ENCODE data around the gene RNF130.
"Not testable (repeated sequence)": the region's sequence is repeated elsewhere in the genome, so short reads cannot be mapped to it uniquely, and the experiment has no call there.

The RNF130 gene

DNA sequence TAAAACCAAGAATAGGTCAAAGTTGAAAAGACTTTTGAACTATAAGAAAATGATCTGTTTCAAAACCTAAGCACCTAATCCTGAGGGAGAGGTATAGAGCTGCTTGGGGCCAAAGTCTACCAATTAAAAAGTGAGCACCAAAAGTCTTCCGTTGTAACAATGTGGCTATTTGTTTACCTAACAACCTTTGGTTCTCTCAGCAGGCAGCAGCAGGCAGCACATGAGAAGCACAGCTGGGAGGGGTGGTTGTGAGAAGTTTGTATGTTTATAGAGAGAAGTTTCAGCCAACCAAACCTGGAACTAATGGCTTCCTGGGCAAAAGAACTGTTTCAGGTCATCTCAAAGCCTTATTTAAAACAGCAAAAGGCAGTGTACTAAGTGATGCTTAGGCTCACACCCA lies 104.1 kb downstream of the RNF130 start:
- no peak for DNase-seq

DNA sequence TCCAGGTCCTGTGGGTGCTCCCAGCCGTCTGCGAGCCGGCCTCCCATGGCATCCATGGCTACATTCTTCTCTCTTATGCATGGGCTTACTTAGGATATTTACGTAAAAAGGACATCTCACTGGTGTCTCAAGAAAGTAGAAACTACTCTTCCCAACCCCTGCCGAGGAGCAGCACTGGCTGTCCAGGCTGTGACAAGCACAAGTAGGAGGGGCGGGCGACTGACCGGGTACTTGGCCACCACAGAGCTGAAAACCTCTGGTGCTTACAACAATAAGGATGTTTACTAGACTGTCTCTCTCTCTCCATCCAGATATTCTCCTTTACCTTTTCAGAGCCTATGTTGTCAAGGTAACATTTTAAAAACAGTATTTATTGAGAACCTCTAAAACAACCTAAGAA lies 107.5 kb downstream of the RNF130 start:
- DNase-seq: no peak

DNA sequence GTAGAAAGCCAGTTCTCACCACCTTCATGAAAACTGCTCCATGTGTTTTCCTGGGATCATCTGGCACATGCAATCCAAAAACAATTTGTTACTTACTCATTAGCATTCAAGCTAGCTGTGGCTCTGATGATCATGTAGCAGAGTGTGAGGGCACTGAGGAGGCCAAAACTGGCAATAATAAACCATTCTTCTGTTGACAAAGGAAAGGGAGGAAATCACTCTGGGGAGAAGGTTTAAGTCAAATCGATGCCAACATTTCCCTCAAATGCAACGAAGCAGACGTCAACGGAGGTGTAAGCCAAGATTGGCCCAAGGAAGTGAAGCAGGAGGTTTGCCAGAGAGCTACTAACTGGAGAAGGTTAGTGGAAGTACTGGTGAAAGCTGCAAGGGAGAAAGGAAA lies 108.2 kb downstream of the RNF130 start:
- no peak for DNase-seq

DNA sequence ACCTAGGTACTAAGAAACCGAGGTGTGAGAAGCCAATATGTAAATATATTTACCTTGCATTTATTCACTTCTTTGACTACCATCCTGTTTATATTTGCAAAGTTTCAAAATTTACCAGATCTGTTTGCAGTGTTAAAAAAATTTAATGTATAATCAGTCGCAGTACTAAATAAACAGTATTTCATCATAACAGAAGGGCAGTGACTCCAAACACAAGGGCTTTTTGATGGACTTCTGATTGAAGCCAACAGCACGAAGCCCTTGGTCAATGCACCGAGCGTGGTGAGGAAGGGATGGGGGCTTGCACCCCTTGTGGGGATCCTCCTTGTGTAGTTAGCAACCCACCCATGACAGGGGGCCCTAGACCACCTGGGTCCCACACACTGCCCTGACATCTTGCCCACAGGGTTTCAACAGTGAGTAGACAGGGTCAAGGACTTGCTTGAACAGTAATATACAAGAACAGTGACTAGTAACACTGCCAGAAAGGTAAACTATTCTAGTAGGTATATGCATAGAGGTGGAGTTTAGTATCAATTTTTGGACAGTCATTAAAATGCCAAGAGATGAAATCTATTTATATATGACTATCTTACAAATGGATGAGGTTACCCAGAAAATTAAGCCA lies 111.2 kb downstream of the RNF130 start:
- no peak for DNase-seq

DNA sequence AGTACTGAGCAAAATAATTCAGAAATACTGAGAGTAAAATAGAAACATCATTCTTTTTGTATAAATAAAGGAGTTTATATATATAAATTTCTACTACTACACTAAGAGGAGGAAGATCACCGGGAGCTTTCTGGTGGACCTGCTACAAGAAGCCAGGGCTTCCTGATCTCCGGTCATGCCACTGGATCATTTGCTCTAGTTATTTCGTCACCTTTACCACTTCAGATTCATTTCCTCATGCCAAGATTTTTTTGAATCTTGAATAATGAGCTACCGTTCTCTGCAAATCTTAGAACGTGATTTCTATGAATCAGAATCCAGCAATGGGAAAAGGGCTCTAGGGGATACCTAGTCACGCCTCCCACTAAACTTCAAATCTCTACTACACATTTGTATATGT lies 111.9 kb downstream of the RNF130 start:
- no peak for DNase-seq

DNA sequence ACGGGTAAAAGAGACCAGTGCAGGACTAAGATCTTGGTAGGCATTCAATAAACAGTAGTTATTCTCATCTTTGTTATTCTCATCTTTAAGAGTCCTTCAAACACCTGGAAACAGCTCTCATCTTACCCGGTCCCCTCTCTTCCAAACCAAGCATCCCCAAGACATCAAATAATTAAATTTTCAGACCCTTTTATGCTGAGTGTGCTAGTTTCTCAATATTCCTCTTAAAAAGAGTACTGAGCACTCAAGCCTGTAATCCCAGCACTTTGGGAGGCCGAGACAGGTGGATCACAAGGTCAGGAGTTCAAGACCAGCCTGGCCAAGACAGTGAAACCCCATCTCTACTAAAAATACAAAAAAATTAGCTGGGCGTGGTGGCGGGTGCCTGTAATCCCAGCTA lies 112.4 kb downstream of the RNF130 start:
- DNase-seq: not testable (repeated sequence)

DNA sequence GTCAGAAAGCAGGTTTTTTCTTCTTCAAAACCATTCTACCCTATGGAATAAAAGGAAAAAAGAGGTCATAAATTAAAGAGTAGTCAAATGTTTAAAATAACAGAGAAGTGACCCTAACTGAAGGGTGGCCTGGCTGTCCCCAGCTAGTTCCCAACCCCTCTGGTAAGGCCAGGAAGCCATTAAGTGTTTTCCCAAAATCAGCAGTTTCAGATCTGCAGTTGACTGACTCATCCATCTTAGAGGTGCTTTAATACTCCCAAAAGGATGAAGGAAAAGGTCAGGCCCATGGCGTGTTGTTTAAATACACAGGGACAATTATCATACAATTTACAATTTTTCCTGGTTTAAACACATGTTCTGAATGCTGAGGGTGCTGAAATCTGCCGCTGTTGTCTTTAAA lies 115.9 kb downstream of the RNF130 start:
- no peak for DNase-seq

DNA sequence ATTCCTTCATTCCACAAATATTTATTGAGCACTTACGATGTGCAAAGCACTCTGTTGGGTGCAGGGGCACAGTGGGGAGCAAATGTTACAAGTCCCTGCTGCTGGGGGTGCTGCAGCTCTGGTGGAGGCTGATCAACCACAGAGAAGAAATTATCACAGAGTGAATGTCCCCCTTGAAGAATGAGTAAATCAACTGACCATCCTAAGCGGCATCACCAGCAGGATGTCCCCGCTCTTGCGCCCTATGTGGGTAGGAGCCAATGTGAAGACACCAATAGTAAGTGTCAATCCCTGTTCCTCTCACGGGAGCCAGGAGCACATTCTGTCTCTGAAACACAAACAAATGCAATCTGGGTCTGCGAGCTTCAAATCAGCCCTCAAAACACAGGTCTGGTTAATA lies 116.5 kb downstream of the RNF130 start:
- DNase-seq: no peak

DNA sequence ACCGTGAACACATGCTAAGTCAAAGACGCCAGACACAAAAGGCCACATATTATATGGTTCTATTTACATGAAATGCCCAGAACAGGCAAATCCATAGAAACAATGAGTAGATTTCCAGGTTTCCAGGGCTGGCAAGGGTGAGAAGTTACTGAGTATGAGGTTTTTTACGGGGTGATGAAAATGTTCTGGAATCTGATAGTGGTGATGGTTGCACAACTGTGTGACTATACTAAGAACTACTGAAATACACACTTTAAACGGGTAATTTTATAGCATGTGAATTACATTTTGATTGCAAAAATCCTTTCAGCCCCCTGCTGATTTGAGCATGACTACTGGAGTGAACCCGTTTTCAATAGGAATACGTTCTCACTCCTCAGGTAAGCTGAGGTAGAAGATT lies 117.1 kb downstream of the RNF130 start:
- no peak for DNase-seq

DNA sequence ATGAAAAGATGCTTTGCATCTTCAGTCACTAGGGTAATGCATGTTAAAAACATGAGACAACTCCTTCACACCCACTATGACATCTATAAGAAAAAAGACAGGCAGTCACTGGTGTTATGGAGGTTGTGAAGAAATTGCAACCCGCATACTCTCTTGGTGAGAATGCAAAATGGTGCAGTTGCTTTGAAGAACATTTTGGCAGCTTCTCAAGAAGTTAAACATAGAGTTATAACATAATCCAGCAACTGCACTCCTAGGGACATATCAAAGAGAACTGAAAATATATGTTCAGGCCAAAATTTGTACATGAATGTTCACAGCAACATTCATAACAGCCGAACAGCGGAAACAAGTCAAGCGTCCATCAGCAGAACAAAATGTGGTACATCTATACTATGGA lies 117.6 kb downstream of the RNF130 start:
- no peak for DNase-seq

DNA sequence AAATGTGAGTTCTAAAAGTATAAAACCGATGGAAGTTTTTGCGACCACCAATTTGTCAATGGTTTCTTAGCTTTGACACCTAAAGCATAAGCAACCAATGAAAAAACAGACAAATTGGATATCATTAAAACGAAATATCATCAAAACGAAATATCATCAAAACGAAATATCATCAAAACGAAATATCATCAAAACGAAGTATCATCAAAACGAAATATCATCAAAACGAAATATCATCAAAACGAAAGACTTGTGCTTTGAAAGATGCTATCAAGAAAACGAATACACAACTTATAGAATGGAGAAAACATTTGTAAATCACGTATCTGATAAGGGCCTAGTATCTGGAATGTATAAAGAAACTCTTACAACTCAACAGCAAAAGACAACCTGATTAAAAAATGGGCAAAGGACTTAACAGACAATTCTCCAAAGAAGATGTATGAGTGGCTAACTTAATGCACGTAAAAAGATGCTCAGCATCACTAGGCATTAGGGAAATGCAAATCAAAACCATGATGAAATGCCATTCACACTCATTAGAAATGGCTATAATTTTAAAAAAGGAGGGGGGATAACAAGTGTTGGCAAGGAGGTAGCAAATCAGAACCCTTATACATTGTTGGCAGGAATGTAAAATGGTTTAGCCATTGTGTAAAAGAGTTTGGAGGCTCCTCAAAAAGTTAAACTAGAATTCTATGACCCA lies 134.4 kb downstream of the RNF130 start:
- DNase-seq: no peak

DNA sequence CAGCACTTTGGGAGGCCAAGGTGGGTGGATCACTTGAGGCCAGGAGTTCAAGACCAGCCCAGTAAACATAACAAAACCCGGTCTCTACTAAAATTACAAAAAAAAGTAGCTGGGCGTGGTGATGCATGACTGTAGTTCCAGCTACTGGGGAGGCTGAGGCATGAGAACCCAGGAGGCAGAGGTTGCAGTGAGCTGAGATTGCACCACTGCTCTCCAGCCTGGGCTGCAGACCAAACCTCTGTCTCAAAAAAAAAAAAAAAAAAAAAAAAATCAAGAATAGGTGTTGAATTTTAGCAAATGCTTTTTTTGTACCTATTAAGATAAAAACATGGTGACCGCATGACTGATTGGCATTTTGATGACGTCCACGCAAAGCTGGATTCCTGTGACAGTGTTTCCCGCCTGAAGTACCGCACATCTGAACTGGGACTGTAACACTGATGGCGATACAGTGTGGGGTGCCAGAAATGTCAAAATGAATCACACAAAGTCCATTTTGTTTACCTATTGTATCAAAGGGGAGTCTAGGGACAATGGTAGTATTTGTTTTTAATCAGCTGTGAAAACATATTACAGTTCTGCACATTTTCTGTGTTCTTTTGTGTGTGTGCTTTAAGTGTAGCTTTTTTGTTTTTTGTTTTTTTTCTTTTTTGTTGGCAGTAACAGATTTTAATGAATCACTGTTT lies 140.6 kb downstream of the RNF130 start:
- DNase-seq: no peak

DNA sequence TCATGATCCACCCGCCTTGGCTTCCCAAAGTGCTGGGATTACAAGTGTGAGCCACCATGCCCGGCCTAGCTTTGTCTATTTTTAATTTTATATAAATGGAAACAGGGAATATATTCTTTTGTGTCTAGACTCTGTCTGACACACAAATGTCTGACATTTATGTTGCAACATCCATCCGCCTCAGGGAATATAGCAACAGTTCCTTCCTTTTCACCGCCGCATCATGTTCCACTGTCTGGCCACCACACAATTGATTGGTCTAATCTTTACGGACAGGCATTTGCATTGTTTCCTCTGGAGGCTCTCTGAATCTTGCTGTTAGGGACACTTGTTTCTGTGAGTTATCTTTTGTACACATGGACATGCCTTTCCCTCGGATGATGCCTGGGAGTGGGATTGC lies 143.7 kb downstream of the RNF130 start:
- no peak for DNase-seq

DNA sequence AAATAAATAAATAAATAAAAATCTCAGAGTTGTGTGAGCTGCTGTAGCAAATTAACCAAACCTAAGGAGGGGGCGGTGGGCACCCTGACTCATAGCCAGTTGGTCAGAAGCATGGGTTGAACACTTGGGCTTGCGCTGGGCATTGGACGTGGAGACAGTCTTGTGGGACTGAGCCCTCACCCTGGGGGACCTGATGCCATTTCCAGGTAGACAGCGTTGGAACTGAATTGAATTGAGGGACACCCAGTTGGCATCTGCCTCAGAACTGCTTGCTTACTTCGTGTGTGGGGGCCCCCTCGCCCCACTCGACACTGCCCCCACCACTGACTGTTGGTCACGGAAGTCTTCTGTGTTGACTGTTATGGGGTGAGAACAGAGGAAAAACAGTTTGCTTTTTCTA lies 144.9 kb downstream of the RNF130 start:
- no peak for DNase-seq

DNA sequence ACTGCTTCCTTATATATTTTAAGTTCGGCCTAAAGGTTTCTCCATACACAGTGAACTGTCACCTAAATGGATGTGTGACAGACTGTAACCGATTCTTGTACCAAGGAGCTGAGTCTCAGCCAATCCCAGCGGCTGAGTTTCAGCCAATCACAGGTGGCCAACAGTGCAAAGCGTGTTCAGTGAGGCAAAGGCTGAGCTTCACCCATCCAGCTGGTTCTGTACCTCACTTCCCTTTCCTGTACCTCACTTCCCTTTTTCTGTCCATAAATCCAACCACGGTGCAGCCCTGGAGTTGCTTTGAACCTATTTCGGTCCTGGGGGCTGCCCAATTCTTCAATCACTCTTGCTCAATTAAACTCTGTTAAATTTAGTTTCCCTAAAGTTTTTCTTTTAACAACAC lies 148.1 kb downstream of the RNF130 start:
- no peak for DNase-seq

DNA sequence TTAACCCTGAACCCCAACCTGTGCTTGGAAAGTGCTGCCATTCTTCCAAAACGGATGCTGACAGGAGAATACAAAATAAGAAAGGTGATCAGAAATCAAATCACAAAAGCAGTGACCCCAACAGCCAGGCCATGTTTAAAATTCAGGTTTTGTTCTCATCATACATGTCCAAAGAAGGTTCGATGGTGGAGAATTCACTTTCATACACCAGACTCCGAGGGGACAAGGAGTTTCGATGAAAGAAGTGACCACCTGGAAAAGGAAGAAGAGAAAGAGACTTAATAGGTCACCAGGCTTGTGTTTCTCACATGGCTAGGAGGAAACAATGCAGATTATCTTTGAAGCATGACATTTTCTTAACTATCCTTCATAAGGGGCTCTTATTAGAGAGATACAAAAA lies 151.4 kb downstream of the RNF130 start:
- DNase-seq: no peak

DNA sequence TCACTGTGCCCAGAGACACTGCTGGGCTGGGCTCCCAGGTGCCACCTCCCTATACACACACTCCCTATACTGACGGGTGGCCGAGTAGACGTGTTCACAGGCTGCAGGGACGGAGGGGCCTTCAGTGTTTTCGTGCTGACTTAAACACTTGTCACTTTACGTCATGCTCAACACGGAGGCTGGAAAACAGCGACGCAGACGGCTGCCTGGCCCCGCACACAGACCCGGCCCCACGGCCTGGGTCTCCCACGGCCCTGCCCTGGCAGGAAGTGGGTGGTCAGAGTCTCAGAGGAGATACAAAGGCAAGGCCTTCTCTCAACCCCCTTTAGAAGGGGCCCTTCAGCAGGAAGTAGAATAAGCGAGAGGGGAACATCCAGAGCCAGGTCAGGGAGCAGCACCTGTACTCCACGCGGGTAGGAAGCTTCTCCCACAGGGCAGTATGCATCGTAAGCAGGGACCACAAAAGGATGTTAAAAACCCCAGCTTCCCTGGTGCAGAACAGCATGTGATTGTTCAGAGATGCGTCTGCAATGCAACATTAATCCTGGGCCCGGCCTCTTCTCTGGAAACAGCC lies 152.0 kb downstream of the RNF130 start:
- no peak for DNase-seq

DNA sequence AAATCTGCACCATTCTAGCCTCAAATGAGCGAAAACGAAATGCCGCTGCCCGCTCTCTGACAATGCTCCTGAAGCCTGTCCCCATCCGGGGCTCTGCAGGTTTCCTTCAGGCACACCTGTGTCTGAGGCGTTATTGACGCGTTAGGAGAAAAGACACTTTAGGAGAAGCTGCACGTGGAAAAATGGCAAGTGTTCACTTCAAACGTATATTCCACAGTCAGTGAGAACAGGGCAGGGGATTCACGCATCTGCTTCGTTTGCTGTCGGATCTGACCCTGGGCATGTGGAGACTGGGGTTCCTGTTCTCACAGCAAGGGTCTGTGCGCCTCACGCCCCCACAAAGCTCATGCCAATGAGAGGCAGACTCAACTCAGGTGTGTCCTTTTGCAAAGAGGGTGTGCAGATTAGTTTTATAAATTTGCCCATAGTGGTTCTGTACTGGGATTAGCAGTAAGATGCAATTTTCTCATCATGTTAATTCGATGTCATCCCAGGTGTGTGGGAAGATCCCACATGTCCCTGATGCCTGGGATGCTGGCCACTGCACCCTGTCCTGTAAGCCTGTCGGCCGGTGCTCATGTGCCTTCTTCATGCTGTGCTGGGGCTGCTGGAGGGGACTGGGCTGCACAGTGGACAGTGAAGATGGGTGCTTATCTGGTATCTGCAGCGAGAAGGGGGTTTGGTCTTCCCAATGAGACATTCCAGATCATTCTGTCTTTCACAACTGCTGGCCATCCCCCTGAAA lies 152.6 kb downstream of the RNF130 start:
- DNase-seq: no peak

DNA sequence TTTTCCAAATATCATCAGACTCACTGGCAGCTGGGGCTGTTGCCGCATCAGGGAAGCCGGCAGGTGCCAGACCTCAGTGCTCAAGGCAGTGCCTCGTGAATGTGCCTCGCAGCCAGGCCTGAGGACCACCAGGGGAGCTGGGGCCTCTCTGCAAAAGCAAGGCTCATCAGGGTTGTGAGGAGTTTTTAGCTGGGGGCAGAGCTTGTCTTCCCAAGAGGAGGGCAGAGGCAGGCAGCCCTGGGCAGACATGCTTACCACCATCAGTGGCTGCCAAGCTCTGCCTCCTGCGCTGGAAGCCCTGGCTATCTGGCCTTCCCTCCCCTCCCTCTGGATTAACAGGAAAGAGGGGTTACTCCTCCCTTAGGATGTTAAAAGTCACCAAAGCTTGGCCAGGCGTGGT lies 155.0 kb downstream of the RNF130 start:
- DNase-seq: no peak

DNA sequence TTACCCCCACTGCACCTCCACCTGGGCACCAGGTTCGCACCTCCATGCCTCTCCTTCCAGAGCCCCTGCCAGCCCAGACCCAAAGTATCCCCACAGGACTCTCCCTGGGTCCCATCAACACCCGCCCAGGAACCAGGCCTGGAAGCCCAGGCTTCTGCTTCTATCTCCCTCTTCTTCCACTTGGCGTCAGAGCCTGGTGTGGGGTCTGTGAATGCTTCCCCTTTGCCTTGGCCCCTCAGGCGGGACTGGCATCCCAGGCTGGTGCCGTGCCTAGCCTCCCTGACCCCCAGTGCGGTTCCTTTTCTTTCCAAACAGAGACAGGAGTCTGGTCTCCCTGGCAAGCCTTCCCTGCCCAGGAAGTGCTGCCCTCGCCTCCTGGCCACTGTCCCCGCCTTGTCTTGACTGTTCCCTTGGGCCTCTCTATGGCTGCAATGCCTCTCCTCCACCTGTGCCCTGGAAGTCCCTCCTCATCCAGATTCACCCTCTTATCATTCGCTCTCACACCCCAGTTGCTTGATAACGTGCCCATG lies 156.1 kb downstream of the RNF130 start:
- DNase-seq: no peak

DNA sequence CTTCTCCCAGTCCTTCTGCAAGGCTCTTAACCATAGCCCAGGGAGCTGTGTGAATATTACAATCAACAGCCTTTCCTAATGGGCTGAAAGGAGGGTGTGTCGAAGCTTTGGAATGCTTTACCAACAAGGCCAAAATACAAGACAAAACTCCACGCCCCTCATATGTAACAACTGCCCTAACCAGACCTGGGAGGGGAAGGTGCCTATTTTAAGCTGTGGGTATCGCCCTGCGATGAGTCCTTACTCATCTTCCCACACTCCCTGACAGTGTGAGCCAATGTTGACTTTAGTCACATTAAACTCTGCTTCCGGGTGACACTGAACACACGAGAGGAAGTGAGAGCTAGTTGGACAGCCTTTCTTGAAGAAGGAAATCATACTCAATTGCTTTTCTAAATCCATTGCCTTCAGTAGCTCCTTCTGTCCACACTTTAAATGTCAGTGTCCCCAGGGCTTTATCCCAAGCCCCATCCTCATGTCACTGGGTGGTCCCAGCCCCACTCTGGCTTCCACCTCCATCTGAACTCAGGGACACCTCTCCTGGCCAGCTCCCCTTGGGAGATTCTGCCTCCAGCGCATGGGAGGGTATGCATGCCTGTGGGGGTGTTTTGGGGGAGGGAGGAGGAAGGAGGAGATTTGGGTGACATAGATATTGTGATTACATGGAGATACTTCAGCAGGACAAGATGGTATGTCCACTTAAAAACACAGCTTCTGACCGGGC lies 157.4 kb downstream of the RNF130 start:
- no peak for DNase-seq

DNA sequence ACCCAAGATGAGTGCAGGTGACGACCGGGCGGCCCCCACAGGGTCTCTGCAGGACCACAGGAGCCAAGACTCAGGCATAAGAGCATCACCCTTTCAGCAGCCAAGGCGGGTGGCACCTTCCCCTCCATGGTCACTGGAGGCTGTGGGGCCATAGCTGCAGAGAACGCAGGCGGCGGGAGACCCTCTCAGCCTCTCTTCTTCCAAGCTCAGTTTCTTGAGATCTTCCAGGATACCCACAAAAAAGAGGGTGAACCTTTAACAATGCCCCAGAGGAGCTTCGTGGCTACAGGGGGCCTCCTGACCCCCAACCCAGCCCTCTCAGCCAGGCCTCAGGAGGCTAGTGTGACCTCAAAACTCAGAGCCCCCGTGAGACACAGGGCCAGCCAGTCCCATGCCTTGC lies 158.1 kb downstream of the RNF130 start:
- no peak for DNase-seq

All from activated T-cell treated with anti-CD3 and anti-CD28 coated beads, Interleukin-2, amount 50 U/mL, for 1 hour (primary cell).